Lung (tissue), 12 donors: ENCODE data around the gene RASGRF1. TPM values are rescaled to one million over a fixed set of nuclear protein-coding genes. Genes with fewer than 3 reads are reported as not detected.

ENCODE experiments used
- ATAC-seq: fragments of 200-7000 bp; cut with Tn5 transposase; one replicate; pipeline ENCODE4 v1.9.1; 2020; ENCODE audit warnings: moderate number of reproducible peaks; ENCODE audit not compliant: insufficient read depth, low FRiP score
- DNase-seq, 3 donors: peaks; one replicate each; pipeline ENCODE4 v3.0.0-alpha.2; 2013 to 2017
- H3K27ac ChIP-seq, 2 donors: one replicate each; pipeline ENCODE4 v1.5.1; 2013; ENCODE audit warnings: mild to moderate bottlenecking in 2 of 2, moderate library complexity in 2 of 2, control low read depth in 1 of 2, inconsistent platforms in 1 of 2, low read depth in 1 of 2, low read length in 1 of 2
- H3K27me3 ChIP-seq, 3 donors: one replicate each; pipeline ENCODE4 v1.5.1; 2013; ENCODE audit warnings: low read length in 2 of 3; ENCODE audit not compliant: control insufficient read depth in 3 of 3, insufficient read depth in 3 of 3
- H3K36me3 ChIP-seq, 4 donors: one replicate each; pipeline ENCODE4 v1.5.1; 2013; ENCODE audit warnings: low read length in 4 of 4, mild to moderate bottlenecking in 1 of 4, moderate library complexity in 1 of 4; ENCODE audit not compliant: control insufficient read depth in 4 of 4, insufficient read depth in 4 of 4
- H3K4me1 ChIP-seq, 5 donors: one replicate each; pipeline ENCODE4 v1.5.1; 2013; ENCODE audit warnings: low read length in 5 of 5, mild to moderate bottlenecking in 2 of 5, moderate library complexity in 1 of 5; ENCODE audit not compliant: control insufficient read depth in 5 of 5, insufficient read depth in 5 of 5
- H3K4me3 ChIP-seq: one replicate; pipeline ENCODE4 v1.5.1; 2013; ENCODE audit warnings: mild to moderate bottlenecking, control low read depth, moderate library complexity
- H3K9ac ChIP-seq, 2 donors: one replicate each; pipeline ENCODE4 v1.5.1; 2013; ENCODE audit warnings: low read length in 2 of 2, control low read depth in 1 of 2; ENCODE audit not compliant: insufficient read depth in 1 of 2
- H3K9me3 ChIP-seq, 4 donors: one replicate each; pipeline ENCODE4 v1.5.1; 2013; ENCODE audit warnings: low read length in 3 of 4, mild to moderate bottlenecking in 1 of 4, moderate library complexity in 1 of 4; ENCODE audit not compliant: control insufficient read depth in 4 of 4, insufficient read depth in 3 of 4
- WGBS, 2 donors: extraction: QIAGEN DNeasy Blood & Tissue Kit; methylation state at CpG; one replicate each; pipeline ENCODE4 v1.1.7; 2013; 5-methylcytosine and 5-hydroxymethylcytosine counted together
- polyA plus RNA-seq, 2 donors: library from polyadenylated mRNA; stranded (reverse); fragments of 200-250 nt; gene quantifications; one replicate each; pipeline ENCODE4 v1.2.1, GENCODE V29; 2013
- total RNA-seq, 2 donors: library from RNA; depleted of rRNA in 1 of 2; stranded (reverse); fragments of >200 nt in 1 of 2; gene quantifications; one replicate each; pipeline ENCODE4 v1.2.1, GENCODE V29; 2014 to 2021
- TF ChIP-seq, protein P1 (sequence below): IDR thresholded peaks from 2 replicates; pipeline ENCODE4 v1.5.1; 2012; ENCODE audit warnings: mild to moderate bottlenecking; ENCODE audit errors: control extremely low read depth, extremely low read depth
- donor health status: control.
- donor health status: control.
- donor health status: Bipolar disorder and iron deficiency.
- donor health status: healthy.
- donor health status: DM: yes; HTN: yes; CAD: no.

Gene RASGRF1
- total and polyA plus RNA-seq, 4 donors = 10.9 to 71.2 (median 24.6) TPM

DNA sequence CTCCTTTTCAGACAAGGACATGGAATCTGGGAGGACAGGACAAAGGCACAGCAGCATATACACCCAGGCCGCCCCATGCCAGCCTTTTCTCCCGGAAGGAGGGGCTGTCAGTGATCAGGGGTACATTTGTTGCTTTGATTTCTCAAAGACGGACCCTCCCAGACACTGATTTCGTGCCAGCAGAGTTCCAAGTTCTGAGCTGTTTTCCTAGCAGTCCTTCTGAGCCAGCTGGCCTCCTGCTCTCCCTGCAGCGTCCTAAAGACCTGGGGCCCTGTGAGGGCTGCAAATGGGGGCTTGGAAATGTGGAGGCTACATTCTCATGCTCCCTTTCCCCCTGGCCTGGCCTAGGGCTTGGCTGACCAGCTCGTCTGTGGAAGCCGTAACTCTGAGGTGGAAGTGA, 168.1 kb downstream of the RASGRF1 start:
- 87 to 90% methylated on average over 7 of the region's 7 CpGs for WGBS, 2 donors
- no peak for ATAC-seq

DNA sequence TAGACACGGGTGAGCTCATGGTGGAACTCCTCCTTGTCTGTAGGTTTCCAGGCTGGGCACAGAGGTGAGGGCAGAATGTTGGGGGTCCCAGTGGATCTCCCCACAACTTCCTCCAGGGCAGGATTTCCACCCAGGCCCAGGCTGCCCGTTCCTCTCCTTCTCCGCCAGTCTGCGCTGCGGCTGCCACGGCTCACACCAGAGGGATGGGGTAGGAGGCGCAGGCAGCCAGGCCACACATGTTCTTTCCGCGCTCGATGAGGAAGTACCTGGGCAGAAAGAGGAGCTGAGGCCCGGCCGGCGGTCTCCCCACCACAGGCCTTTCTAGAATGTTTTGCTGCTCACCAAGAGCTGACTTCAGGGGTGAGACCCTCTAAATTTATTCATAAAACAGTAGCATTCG, 168.6 kb downstream of the RASGRF1 start:
- Histone ChIP-seq H3K27me3 (no peaks in the 10 kb centered on the region), H3K27ac (no peak overlapping the region), H3K9ac (no peak overlapping the region), H3K4me1 (peaks cover 0 to 15% (median 3%) of the 10 kb centered on the region in 5 donors), H3K36me3 (peaks cover 7 to 51% (median 19%) of the 10 kb centered on the region in 4 donors), H3K4me3 (no peak overlapping the region), H3K9me3 (no peaks in the 10 kb centered on the region)
- ATAC-seq = no peak
- 84 to 89% methylated on average over 14 of the region's 14 CpGs for WGBS, 2 donors
- DNase-seq = no peak
- TF ChIP-seq, protein P1, sequence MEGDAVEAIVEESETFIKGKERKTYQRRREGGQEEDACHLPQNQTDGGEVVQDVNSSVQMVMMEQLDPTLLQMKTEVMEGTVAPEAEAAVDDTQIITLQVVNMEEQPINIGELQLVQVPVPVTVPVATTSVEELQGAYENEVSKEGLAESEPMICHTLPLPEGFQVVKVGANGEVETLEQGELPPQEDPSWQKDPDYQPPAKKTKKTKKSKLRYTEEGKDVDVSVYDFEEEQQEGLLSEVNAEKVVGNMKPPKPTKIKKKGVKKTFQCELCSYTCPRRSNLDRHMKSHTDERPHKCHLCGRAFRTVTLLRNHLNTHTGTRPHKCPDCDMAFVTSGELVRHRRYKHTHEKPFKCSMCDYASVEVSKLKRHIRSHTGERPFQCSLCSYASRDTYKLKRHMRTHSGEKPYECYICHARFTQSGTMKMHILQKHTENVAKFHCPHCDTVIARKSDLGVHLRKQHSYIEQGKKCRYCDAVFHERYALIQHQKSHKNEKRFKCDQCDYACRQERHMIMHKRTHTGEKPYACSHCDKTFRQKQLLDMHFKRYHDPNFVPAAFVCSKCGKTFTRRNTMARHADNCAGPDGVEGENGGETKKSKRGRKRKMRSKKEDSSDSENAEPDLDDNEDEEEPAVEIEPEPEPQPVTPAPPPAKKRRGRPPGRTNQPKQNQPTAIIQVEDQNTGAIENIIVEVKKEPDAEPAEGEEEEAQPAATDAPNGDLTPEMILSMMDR = no peak

More for the DNA sequence above, 168.1 kb downstream of the RASGRF1 start:
- Histone ChIP-seq H3K4me1 (peaks cover 0 to 15% (median 3%) of the 10 kb centered on the region in 5 donors), H3K4me3 (no peak overlapping the region), H3K9me3 (peaks cover 0 to 2% (median 0%) of the 10 kb centered on the region in 4 donors), H3K36me3 (peaks cover 7 to 55% (median 21%) of the 10 kb centered on the region in 4 donors), H3K9ac (no peak overlapping the region), H3K27ac (no peak overlapping the region), H3K27me3 (no peaks in the 10 kb centered on the region)
- TF ChIP-seq, protein P1 = no peak
- DNase-seq = peak; percentile 35 to 73 (median 38)

DNA sequence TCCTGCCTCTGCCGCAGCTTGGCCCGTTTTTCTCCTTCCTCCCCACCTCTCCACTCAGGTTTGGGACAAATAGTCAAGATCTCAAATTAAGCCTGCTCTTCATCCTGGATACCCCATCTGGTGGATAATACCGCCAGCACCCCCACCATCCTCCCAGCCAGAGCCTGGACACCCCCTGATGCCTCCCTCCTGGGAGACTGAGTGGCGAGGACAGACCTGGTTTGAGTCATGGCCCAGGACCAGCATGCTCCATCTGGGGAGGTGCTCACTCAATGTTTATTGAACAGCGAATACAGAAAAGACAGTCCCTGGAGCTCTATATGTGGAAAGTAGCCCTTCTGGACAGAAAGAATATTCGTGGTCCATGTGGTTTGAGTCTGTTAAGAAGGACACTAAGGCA, 169.1 kb downstream of the RASGRF1 start:
- no peak overlapping the region for H3K4me3 ChIP-seq
- peak overlapping the region in 1 of 2 donors; percentile 20 for H3K27ac ChIP-seq
- DNase-seq = no peak
- 83 to 89% methylated on average over 6 of the region's 6 CpGs for WGBS, 2 donors
- no peak for ATAC-seq
- no peaks in the 10 kb centered on the region for H3K9me3 ChIP-seq
- TF ChIP-seq, protein P1 = no peak
- H3K36me3 ChIP-seq = peaks cover 7 to 48% (median 19%) of the 10 kb centered on the region in 4 donors
- no peak overlapping the region for H3K9ac ChIP-seq
- peaks cover 0 to 15% (median 6%) of the 10 kb centered on the region in 5 donors for H3K4me1 ChIP-seq
- H3K27me3 ChIP-seq = no peaks in the 10 kb centered on the region

DNA sequence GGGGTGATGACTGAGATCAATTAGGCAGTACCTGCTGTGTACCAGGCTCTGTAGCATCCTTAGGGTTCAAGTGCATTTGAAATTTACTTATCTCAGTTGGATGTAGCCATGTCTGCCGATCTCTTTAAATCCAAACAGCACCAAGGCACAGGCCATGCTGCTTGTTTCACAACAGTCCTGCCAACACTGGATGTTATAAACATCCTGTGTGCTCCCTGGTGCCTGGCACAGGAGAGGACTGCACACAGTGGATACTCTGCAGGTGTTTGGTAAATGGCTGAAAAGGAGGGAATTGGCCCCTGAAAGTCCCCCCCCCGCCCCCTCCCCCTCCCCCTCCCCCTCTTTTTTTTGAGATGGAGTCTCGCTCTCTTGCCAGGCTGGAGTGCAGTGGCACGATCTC, 172.7 kb downstream of the RASGRF1 start:
- TF ChIP-seq, protein P1 = no peak
- Histone ChIP-seq H3K9ac (no peak overlapping the region), H3K27ac (peak overlapping the region in 1 of 2 donors; percentile 10), H3K4me3 (no peak overlapping the region), H3K4me1 (peaks cover 0 to 12% (median 8%) of the 10 kb centered on the region in 5 donors), H3K27me3 (no peaks in the 10 kb centered on the region), H3K36me3 (peaks cover 7 to 38% (median 18%) of the 10 kb centered on the region in 4 donors), H3K9me3 (no peaks in the 10 kb centered on the region)
- ATAC-seq (no peak), DNase-seq (no peak)
- WGBS, 2 donors = 67 to 79% methylated on average over 1 to 3 of the region's 4 CpGs
